Prostate gland (tissue), 2 donors: Measurements from ENCODE around the gene BTF3. TPM values are rescaled to one million over a fixed set of nuclear protein-coding genes. Genes with fewer than 3 reads are reported as not detected.

ENCODE experiments used
- DNase-seq: peaks from one replicate; pipeline ENCODE4 v3.0.0-alpha.2; 2019; ENCODE audit warnings: low spot score
- H3K27ac ChIP-seq, 2 donors: fragments of 200-600 bp; sonication (generic); 2 replicates each; pipeline ENCODE4 v1.5.1; 2017 to 2019
- H3K27me3 ChIP-seq: fragments of 200-600 bp; sonication (generic); replicated peaks from 2 replicates; pipeline ENCODE4 v1.5.1; 2019; ENCODE audit not compliant: insufficient read depth
- H3K36me3 ChIP-seq, 2 donors: fragments of 200-600 bp; sonication (generic); 1 replicate in 1 of 2; 2 replicates in 1 of 2; pipeline versions ENCODE4 v1.5.1 to v1.8.1; 2017 to 2019
- H3K4me1 ChIP-seq: fragments of 200-600 bp; sonication (generic); replicated peaks from 2 replicates; pipeline ENCODE4 v1.5.1; 2019
- H3K4me3 ChIP-seq, 2 donors: fragments of 200-600 bp; sonication (generic); 2 replicates each; pipeline ENCODE4 v1.5.1; 2017 to 2019
- H3K9me3 ChIP-seq: fragments of 200-600 bp; sonication (generic); 2 replicates; pipeline ENCODE4 v1.5.1; 2017
- POLR2A ChIP-seq: fragments of 450-650 bp; IDR thresholded peaks from one replicate; pipeline ENCODE4 v1.6.1; 2016; ENCODE audit warnings: antibody characterized with exemption, mild to moderate bottlenecking
- POLR2AphosphoS5 ChIP-seq: sonication (generic); formaldehyde crosslinking; IDR thresholded peaks from one replicate; pipeline ENCODE4 v1.6.1; 2017; ENCODE audit warnings: antibody characterized with exemption
- WGBS: methylation state at CpG from one replicate; pipeline ENCODE4 v1.1.5; 2018; 5-methylcytosine and 5-hydroxymethylcytosine counted together
- intact Hi-C: fragments of 100-400 bp; cut with DNase I; formaldehyde crosslinking; loops from one replicate; pipeline ENCODE4 v1.14.2; 2022
- total RNA-seq, 2 donors: library from RNA; depleted of rRNA; stranded (reverse); fragments of >200 nt; gene quantifications; one replicate each; pipeline ENCODE4 v1.1.0, GENCODE V29; 2016
- TF ChIP-seq, protein P1 (sequence below), 4 experiments: fragments of 200-600 bp in 2 of 4; fragments of 450-650 bp in 2 of 4; sonication (generic) in 2 of 4; IDR thresholded peaks; 1 replicate in 3 of 4; 2 replicates in 1 of 4; pipeline ENCODE4 v1.5.1; 2016 to 2019; ENCODE audit warnings: antibody characterized with exemption in 4 of 4, mild to moderate bottlenecking in 2 of 4, moderate library complexity in 2 of 4

BTF3 gene
- total RNA-seq, 2 donors from 2014 or later = 363 to 598 TPM

DNA sequence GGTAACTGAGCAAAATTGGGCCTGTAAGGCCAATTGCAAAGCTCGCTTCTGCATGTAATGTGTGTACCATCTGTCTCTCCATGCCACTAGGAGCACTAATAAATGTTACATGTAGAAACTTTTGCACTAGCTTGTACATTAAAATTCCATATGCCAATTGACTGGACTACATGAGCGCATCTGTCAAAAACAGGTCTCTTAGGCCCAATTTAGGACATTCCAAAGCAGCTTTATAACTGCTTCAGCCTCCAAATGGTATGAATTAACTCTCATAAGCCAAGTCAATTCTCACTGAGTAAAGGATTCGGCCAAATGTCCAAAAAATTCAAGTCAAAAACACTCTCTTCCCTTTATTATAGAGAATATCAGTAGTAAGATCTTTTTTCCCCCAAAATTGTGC, 26.1 kb upstream of the BTF3 start:
- TF ChIP-seq POLR2AphosphoS5 = no peak
- no peak for TF ChIP-seq POLR2A
- TF ChIP-seq, protein P1, sequence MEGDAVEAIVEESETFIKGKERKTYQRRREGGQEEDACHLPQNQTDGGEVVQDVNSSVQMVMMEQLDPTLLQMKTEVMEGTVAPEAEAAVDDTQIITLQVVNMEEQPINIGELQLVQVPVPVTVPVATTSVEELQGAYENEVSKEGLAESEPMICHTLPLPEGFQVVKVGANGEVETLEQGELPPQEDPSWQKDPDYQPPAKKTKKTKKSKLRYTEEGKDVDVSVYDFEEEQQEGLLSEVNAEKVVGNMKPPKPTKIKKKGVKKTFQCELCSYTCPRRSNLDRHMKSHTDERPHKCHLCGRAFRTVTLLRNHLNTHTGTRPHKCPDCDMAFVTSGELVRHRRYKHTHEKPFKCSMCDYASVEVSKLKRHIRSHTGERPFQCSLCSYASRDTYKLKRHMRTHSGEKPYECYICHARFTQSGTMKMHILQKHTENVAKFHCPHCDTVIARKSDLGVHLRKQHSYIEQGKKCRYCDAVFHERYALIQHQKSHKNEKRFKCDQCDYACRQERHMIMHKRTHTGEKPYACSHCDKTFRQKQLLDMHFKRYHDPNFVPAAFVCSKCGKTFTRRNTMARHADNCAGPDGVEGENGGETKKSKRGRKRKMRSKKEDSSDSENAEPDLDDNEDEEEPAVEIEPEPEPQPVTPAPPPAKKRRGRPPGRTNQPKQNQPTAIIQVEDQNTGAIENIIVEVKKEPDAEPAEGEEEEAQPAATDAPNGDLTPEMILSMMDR (IDR thresholded peaks at IDR 0.05) = no peak
- Histone ChIP-seq H3K36me3 (no peaks in the 10 kb centered on the region), H3K27me3 (no peaks in the 10 kb centered on the region), H3K4me3 (no peak overlapping the region), H3K9me3 (no peaks in the 10 kb centered on the region), H3K4me1 (no peaks in the 10 kb centered on the region), H3K27ac (no peak overlapping the region)
- DNase-seq = no peak
- WGBS = 66% methylated on average over 3 of the region's 3 CpGs
- intact Hi-C loops = no loop called here

DNA sequence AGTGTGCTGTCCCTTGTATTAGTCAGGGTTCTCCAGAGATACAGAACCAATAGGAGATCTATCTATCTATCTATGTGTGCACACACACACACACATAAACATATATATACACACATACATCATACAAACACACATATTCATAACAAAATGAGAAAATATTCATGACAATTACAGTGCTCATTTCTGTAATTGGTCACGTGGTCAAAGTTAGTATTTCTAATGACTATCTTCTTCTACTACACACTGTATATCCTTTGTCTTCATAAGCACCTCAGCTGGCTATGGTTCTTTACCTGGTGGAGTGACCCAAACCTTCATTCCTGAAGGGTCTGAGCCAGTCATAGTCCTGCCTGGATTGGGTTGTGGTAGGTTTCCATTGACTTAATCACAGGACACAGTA, 17.7 kb upstream of the BTF3 start:
- 91% methylated on average over 1 of the region's 1 CpG for WGBS
- no peaks in the 10 kb centered on the region for H3K4me1 ChIP-seq
- TF ChIP-seq, protein P1 (IDR thresholded peaks at IDR 0.05) = no peak
- TF ChIP-seq POLR2A (no peak), POLR2AphosphoS5 (no peak)
- no peaks in the 10 kb centered on the region for H3K27me3 ChIP-seq
- no peaks in the 10 kb centered on the region for H3K9me3 ChIP-seq
- intact Hi-C loops = no loop called here
- no peak overlapping the region for H3K4me3 ChIP-seq
- DNase-seq = no peak
- no peaks in the 10 kb centered on the region for H3K36me3 ChIP-seq
- no peak overlapping the region for H3K27ac ChIP-seq

DNA sequence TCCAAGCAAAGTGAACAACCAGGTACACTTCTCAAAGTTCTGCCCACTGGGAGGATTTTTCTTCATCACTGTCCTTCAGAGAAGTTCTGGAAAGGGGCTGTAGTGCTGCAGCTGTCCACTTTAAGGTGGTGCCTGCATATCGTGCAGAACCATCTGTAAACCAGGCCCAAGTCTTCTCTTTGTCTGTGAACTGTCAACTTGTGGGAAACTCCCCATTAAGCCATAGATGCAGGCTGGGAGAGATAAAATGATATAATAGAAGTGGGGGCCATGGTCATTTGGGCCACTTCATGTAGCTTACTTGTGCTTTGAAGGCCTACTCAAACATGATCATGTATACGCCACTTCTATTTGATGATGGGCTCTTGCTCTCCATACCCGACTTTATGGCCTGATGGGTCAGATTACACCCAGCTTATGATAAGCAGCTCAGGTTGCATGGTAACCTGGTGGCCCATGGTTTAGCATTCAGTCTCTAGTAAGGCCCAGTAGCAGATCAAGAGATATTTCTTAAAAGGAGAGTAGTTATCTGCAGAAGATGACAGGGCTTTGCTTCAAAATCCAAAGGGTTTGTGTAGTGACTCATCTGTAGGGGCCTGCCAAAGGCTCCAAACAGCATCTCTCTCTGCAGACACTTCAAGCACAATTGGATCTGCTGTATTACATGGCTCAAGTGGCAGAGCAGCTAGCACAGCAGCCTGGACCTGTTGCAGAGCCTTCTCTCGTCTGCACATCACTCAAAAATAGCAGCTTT, 15.7 kb upstream of the BTF3 start:
- no peaks in the 10 kb centered on the region for H3K9me3 ChIP-seq
- H3K27me3 ChIP-seq = peaks cover 2% of the 10 kb centered on the region
- intact Hi-C loops = no loop called here
- 69% methylated on average over 4 of the region's 4 CpGs for WGBS
- no peak overlapping the region for H3K27ac ChIP-seq
- TF ChIP-seq POLR2AphosphoS5 = no peak
- TF ChIP-seq POLR2A = no peak
- H3K4me1 ChIP-seq = no peaks in the 10 kb centered on the region
- no peak overlapping the region for H3K4me3 ChIP-seq
- no peak for DNase-seq
- no peaks in the 10 kb centered on the region for H3K36me3 ChIP-seq

DNA sequence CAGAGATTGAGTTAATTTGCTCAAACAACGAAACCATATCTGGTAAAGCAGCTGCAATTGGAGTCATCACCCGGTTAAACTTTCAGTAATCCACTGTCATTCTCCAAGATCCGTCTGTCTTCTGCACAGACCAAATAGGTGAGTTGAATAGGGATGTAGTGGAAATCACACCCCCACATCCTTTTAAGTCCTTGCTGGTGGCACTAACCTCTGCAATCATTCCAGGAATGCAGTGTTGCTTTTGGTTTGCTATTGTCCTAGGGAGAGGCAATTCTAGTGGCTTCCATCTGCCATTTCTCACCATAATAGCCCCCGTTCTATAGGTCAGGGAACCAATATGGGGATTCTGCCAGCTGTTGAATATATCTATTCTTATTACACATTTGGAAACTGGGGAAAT, 14.6 kb upstream of the BTF3 start:
- no peak for DNase-seq
- intact Hi-C loops = no loop called here
- H3K4me3 ChIP-seq = no peak overlapping the region
- peaks cover 2% of the 10 kb centered on the region for H3K27me3 ChIP-seq
- WGBS = 85% methylated on average over 4 of the region's 4 CpGs
- no peaks in the 10 kb centered on the region for H3K9me3 ChIP-seq
- H3K27ac ChIP-seq = no peak overlapping the region
- H3K4me1 ChIP-seq = no peaks in the 10 kb centered on the region
- H3K36me3 ChIP-seq = no peaks in the 10 kb centered on the region
- TF ChIP-seq, protein P1 (IDR thresholded peaks at IDR 0.05) = no peak
- no peak for TF ChIP-seq POLR2AphosphoS5
- TF ChIP-seq POLR2A = no peak

DNA sequence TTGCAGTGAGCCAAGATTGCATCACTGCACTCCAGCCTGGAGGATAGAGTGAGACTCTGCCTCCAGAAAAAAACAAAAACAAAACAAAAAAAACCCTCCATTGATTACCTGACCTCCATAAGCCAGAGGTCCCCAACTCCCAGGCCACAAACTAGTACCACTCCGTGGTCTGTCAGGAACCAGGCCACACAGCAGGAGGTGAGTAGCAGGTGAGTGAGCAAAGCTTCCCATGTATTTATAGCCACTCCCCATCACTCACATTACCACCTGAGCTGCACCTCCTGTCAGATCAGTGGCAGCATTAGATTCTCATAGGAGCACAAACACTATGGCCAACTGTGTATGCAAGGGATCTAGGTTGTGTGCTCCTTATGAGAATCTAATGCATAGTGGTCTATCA, 13.7 kb upstream of the BTF3 start:
- Histone ChIP-seq H3K27ac (no peak overlapping the region), H3K4me1 (no peaks in the 10 kb centered on the region), H3K36me3 (no peaks in the 10 kb centered on the region), H3K9me3 (no peaks in the 10 kb centered on the region), H3K27me3 (peaks cover 2% of the 10 kb centered on the region), H3K4me3 (no peak overlapping the region)
- WGBS = 100% methylated on average over 1 of the region's 1 CpG
- intact Hi-C loops = no loop called here
- TF ChIP-seq, protein P1 (IDR thresholded peaks at IDR 0.05) = no peak
- TF ChIP-seq POLR2A = no peak
- no peak for TF ChIP-seq POLR2AphosphoS5
- DNase-seq = no peak
